Endothelial cell of umbilical vein (primary cell): ENCODE results near the gene EFNB1. TPM values are rescaled to one million over a fixed set of nuclear protein-coding genes. Genes with fewer than 3 reads are reported as not detected.
A peak's percentile ranks its signal among the peaks of the same experiment; 100 is the strongest.

Experiments used
- BruUV-seq: library from RNA; stranded (reverse); fragments of 400-500 nt; replicated peaks from 2 replicates; lab custom pipeline; 2021; lab: Mats Ljungman, UMichigan
- CTCF ChIA-PET: fragments of 300-600, 350-600 bp; sonication (Branson Sonifier 250); formaldehyde crosslinking; loops from one replicate; lab custom pipeline; 2021; ENCODE audit warnings: antibody characterized with exemption, inconsistent platforms; lab: Charles Lee
- POLR2A ChIA-PET: fragments of 300-600, 350-600 bp; sonication (Branson Sonifier 250); formaldehyde crosslinking; loops from one replicate; lab custom pipeline; 2021; ENCODE audit warnings: antibody characterized with exemption, inconsistent platforms; lab: Charles Lee
- DNase-seq: peaks from one replicate; pipeline ENCODE4 v3.0.0-alpha.2; 2011; ENCODE audit warnings: low read depth, low spot score
- FAIRE-seq: peaks from 2 replicates; lab custom pipeline; 2011; peaks lifted over from hg19 to GRCh38; lab: Jason Lieb, UNC
- H2AFZ ChIP-seq: 2 replicates; pipeline ENCODE4 v1.6.0; 2012; ENCODE audit warnings: low read depth, low read length, control low read depth, inconsistent platforms
- H3K27ac ChIP-seq: 2 replicates; pipeline ENCODE4 v1.5.1; 2011; ENCODE audit warnings: low read depth, mild to moderate bottlenecking, control low read depth, low read length, moderate library complexity; ENCODE audit not compliant: insufficient read depth
- H3K27me3 ChIP-seq, 2 experiments: 2 replicates each; pipeline versions ENCODE4 v1.6.0 to v1.6.1; 2011; ENCODE audit warnings: low read length in 2 of 2, mixed read lengths in 1 of 2; ENCODE audit not compliant: control insufficient read depth in 2 of 2, insufficient read depth in 2 of 2
- H3K36me3 ChIP-seq, 2 experiments: 2 replicates in 1 of 2; 3 replicates in 1 of 2; pipeline ENCODE4 v1.5.1; 2011; ENCODE audit warnings: low read length in 2 of 2, mild to moderate bottlenecking in 1 of 2, moderate library complexity in 1 of 2; ENCODE audit not compliant: control insufficient read depth in 2 of 2, insufficient read depth in 2 of 2; ENCODE audit errors: extremely low read depth in 1 of 2
- H3K4me1 ChIP-seq: 3 replicates; pipeline ENCODE4 v1.5.1; 2011; ENCODE audit warnings: mild to moderate bottlenecking, low read length; ENCODE audit not compliant: control insufficient read depth, insufficient read depth; ENCODE audit errors: extremely low read depth
- H3K4me2 ChIP-seq: 2 replicates; pipeline ENCODE4 v1.6.1; 2011; ENCODE audit warnings: low read length, control low read depth, mixed read lengths; ENCODE audit not compliant: insufficient read depth
- H3K4me3 ChIP-seq, 3 experiments: fragments of 200-600 bp in 1 of 3; sonication (generic), shearing (Covaris generic) in 1 of 3; replicated peaks in 1 of 3; 2 replicates each; pipeline ENCODE4 v1.5.1; 2011 to 2016; ENCODE audit warnings: control low read depth in 3 of 3, low read length in 3 of 3, mild to moderate bottlenecking in 2 of 3, inconsistent platforms in 1 of 3, low read depth in 1 of 3, moderate library complexity in 1 of 3; ENCODE audit not compliant: insufficient read depth in 1 of 3
- H3K79me2 ChIP-seq: 2 replicates; pipeline ENCODE4 v1.6.0; 2012; ENCODE audit warnings: low read length, inconsistent platforms; ENCODE audit not compliant: control insufficient read depth, insufficient read depth
- H3K9ac ChIP-seq: replicated peaks from 2 replicates; pipeline ENCODE3; 2011; ENCODE audit warnings: low read length, control low read depth; ENCODE audit not compliant: insufficient read depth; ENCODE audit errors: extremely low read depth
- H3K9me1 ChIP-seq: replicated peaks from 3 replicates; pipeline ENCODE4 v1.6.0; 2011; ENCODE audit warnings: mild to moderate bottlenecking, low read length; ENCODE audit not compliant: control insufficient read depth, insufficient read depth; ENCODE audit errors: extremely low read depth
- H3K9me3 ChIP-seq: replicated peaks from 2 replicates; pipeline ENCODE4 v1.5.1; 2012; ENCODE audit warnings: low read length, inconsistent platforms; ENCODE audit not compliant: control insufficient read depth, insufficient read depth
- H4K20me1 ChIP-seq: replicated peaks from 2 replicates; pipeline ENCODE3; 2011; ENCODE audit warnings: mild to moderate bottlenecking, low read length; ENCODE audit not compliant: control insufficient read depth, insufficient read depth; ENCODE audit errors: extremely low read depth
- POLR2A ChIP-seq: IDR thresholded peaks from 2 replicates; pipeline ENCODE4 v1.6.1; 2012; ENCODE audit warnings: low read depth, mild to moderate bottlenecking, control low read depth, low read length
- dilution Hi-C: fragments of 300-500 bp; cut with MboI; formaldehyde crosslinking; loops from one replicate; pipeline ENCODE4 v1.15.0; 2019; ENCODE audit warnings: low sequenced_read_pairs; ENCODE audit not compliant: extremely low pct_ligation_motif_present
- intact Hi-C: fragments of 100-400 bp; cut with micrococcal nuclease; formaldehyde crosslinking; loops from one replicate; pipeline ENCODE4 v1.10.0; 2022
- polyA plus RNA-seq, 4 experiments: library from polyadenylated mRNA; depleted of rRNA in 3 of 4; stranded (reverse) in 3 of 4; unstranded in 1 of 4; fragments of >200 nt; gene quantifications; 2 replicates each; pipeline versions ENCODE4 v1.2.1 to v1.2.3, GENCODE V29; 2011 to 2012; ENCODE audit warnings: missing spikeins in 1 of 4
- total RNA-seq: library from RNA; stranded (reverse); gene quantifications from 2 replicates; pipeline ENCODE4 v1.2.3, GENCODE V29; 2021
- TF ChIP-seq, protein P1 (sequence below), 2 donors: IDR thresholded peaks; 1 replicate in 1 of 2; 2 replicates in 1 of 2; pipeline ENCODE4 v1.5.1; 2011; ENCODE audit warnings: low read length in 2 of 2, mild to moderate bottlenecking in 2 of 2, moderate library complexity in 2 of 2, control low read depth in 1 of 2, inconsistent platforms in 1 of 2, low read depth in 1 of 2; ENCODE audit not compliant: insufficient read depth in 1 of 2; ENCODE audit errors: extremely low read depth in 1 of 2
- TF ChIP-seq, protein P2 (sequence below): IDR thresholded peaks from 2 replicates; pipeline ENCODE4 v1.6.1; 2011; ENCODE audit not compliant: insufficient read depth, insufficient read length

The EFNB1 gene
- total and polyA plus RNA-seq, 2 donors (not counting 3 experiments of a cell fraction or from before 2014, with no cell fraction given): 7.8 to 13.3 TPM

DNA sequence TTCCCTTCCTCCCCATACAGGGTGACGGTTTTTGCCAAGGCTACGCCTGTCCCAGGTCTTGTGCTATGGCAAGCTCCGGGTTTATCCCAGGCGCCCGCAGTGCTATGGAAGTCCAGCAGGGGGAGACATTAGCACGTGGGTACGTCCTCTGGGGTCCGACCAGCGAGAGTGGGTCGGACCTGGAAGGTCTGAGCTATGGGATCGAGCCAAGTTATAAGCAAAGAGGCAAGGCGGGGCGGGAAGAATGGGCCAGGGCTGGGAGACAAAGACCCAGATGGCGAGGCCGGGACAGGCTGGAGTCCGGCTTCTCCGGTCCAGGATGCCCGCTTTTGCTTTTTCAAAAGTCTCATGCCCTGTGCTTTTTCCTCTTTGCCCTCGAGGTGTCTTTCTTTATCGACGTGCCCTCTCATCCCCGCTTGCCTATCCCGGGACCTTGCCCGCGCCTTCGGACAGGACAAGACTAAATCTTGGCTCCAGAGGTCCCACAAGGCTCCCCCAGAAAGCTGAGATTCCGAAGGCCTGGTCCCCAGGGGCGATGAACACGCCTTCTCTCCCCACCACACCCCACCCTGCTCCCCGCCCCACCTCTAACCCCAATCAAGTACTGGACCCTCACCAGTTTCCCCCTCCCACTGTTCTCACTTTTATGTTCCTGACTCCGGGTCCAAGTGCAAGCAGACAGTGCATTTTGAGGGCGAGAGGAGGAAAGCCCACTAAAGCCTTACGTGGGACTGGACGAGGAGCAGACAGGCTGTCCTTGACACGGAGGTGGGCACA lies 785 bp upstream of the EFNB1 start:
- Histone ChIP-seq H3K36me3 (no peaks in the 10 kb centered on the region), H3K9me3 (no peaks in the 10 kb centered on the region), H3K9ac (no peak overlapping the region), H3K4me1 (peaks cover 10% of the 10 kb centered on the region), H2AFZ (peak overlapping the region; percentile 60), H3K27ac (no peak overlapping the region), H3K27me3 (peaks cover 0 to 2% of the 10 kb centered on the region in 2 experiments), H3K79me2 (peaks cover 5% of the 10 kb centered on the region), H3K4me3 (peak overlapping the region in 1 of 3 experiments; percentile 30), H3K9me1 (no peaks in the 10 kb centered on the region), H3K4me2 (peak overlapping the region; percentile 54), H4K20me1 (no peaks in the 10 kb centered on the region)
- peak; percentile 79 for DNase-seq
- BruUV-seq: TSS peak; percentile 78
- TF ChIP-seq, protein P1, sequence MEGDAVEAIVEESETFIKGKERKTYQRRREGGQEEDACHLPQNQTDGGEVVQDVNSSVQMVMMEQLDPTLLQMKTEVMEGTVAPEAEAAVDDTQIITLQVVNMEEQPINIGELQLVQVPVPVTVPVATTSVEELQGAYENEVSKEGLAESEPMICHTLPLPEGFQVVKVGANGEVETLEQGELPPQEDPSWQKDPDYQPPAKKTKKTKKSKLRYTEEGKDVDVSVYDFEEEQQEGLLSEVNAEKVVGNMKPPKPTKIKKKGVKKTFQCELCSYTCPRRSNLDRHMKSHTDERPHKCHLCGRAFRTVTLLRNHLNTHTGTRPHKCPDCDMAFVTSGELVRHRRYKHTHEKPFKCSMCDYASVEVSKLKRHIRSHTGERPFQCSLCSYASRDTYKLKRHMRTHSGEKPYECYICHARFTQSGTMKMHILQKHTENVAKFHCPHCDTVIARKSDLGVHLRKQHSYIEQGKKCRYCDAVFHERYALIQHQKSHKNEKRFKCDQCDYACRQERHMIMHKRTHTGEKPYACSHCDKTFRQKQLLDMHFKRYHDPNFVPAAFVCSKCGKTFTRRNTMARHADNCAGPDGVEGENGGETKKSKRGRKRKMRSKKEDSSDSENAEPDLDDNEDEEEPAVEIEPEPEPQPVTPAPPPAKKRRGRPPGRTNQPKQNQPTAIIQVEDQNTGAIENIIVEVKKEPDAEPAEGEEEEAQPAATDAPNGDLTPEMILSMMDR (IDR thresholded peaks at IDR 0.05; ENCODE audit: extremely low read depth in 1 of 2, insufficient read depth in 1 of 2, low read depth in 1 of 2, low read length in 2 of 2): peak; percentile 73 to 82
- TF ChIP-seq POLR2A: no peak
- TF ChIP-seq, protein P2, sequence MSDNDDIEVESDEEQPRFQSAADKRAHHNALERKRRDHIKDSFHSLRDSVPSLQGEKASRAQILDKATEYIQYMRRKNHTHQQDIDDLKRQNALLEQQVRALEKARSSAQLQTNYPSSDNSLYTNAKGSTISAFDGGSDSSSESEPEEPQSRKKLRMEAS: peak; percentile 25
- ChIA-PET POLR2A (interaction anchor here (0.5 to 2.9 kb wide), 37 partner anchors 17 to 460 kb away, joined by 3 to 36 read pairs (median 5); partner anchors contain the start of genes PJA1 and YIPF6), CTCF (interaction anchor here (0.5 to 6.1 kb wide), 63 partner anchors 9 to 1305 kb away, joined by 3 to 164 read pairs (median 5); partner anchors contain the start of genes IGBP1 and PJA1)
- peak; percentile 95 for FAIRE-seq
- dilution Hi-C loops (no loop called here), intact Hi-C loops (loop anchor here (1.0 to 5.0 kb wide), 10 partner anchors 67 to 1269 kb away; partner anchors contain the start of gene PJA1)
